ENCODE data around the gene KRT84.

The KRT84 gene

DNA sequence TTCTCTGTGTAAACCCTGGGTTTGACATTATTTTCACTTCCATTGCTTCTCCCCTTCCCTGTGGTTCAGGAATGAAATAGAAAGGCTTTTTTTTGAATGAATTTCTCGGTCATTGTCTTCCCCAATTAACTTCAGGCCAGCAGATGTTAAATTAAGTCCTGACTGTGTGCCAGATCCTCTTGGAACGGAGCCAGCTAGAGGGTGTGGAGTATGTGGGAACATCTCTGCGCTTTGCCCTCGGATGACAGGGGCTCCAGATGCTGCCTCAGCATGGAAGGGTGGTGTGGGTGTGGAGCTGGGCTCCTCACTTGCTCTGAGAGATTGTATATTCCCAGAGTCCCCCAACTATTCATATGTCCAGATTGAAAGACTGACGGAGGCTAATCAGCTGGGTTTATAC lies 31.3 kb downstream of the KRT84 start:
- TF ChIP-seq, protein P1, sequence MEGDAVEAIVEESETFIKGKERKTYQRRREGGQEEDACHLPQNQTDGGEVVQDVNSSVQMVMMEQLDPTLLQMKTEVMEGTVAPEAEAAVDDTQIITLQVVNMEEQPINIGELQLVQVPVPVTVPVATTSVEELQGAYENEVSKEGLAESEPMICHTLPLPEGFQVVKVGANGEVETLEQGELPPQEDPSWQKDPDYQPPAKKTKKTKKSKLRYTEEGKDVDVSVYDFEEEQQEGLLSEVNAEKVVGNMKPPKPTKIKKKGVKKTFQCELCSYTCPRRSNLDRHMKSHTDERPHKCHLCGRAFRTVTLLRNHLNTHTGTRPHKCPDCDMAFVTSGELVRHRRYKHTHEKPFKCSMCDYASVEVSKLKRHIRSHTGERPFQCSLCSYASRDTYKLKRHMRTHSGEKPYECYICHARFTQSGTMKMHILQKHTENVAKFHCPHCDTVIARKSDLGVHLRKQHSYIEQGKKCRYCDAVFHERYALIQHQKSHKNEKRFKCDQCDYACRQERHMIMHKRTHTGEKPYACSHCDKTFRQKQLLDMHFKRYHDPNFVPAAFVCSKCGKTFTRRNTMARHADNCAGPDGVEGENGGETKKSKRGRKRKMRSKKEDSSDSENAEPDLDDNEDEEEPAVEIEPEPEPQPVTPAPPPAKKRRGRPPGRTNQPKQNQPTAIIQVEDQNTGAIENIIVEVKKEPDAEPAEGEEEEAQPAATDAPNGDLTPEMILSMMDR (IDR thresholded peaks at IDR 0.05; ENCODE audit: low read depth, low read length), result no peak
- TF ChIP-seq MYC (IDR thresholded peaks at IDR 0.05; ENCODE audit: low read depth, low read length) (no peak), POLR2A (IDR thresholded peaks at IDR 0.05; ENCODE audit: extremely low read depth, insufficient read length) (no peak)
- TF ChIP-seq, protein P2, sequence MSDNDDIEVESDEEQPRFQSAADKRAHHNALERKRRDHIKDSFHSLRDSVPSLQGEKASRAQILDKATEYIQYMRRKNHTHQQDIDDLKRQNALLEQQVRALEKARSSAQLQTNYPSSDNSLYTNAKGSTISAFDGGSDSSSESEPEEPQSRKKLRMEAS (IDR thresholded peaks at IDR 0.05; ENCODE audit: low read depth, low read length), result no peak
- no peak for DNase-seq (ENCODE audit: low read depth)

GRCh38 chr12:52353766-52354165 lies 31.7 kb downstream of the KRT84 start:
- no peak overlapping the region for H3K4me3 ChIP-seq (ENCODE audit: low read depth, low read length)
- DNase-seq (ENCODE audit: low read depth), result no peak
- TF ChIP-seq, protein P1 (IDR thresholded peaks at IDR 0.05; ENCODE audit: low read depth, low read length), result no peak
- TF ChIP-seq MYC (IDR thresholded peaks at IDR 0.05; ENCODE audit: low read depth, low read length), result no peak
- no peak for TF ChIP-seq POLR2A (IDR thresholded peaks at IDR 0.05; ENCODE audit: extremely low read depth, insufficient read length)
- TF ChIP-seq, protein P2 (IDR thresholded peaks at IDR 0.05; ENCODE audit: low read depth, low read length), result no peak

More for the DNA sequence above, 31.3 kb downstream of the KRT84 start:
- H3K4me3 ChIP-seq (ENCODE audit: low read depth, low read length), result no peak overlapping the region

- TF ChIP-seq, protein P2 (IDR thresholded peaks at IDR 0.05; ENCODE audit: low read depth, low read length), result no peak
- no peak for DNase-seq (ENCODE audit: low read depth)
- H3K4me3 ChIP-seq (ENCODE audit: low read depth, low read length), result no peak overlapping the region
These were observed 32.5 kb downstream of the KRT84 start for GRCh38 chr12:52352951-52353350.

DNA sequence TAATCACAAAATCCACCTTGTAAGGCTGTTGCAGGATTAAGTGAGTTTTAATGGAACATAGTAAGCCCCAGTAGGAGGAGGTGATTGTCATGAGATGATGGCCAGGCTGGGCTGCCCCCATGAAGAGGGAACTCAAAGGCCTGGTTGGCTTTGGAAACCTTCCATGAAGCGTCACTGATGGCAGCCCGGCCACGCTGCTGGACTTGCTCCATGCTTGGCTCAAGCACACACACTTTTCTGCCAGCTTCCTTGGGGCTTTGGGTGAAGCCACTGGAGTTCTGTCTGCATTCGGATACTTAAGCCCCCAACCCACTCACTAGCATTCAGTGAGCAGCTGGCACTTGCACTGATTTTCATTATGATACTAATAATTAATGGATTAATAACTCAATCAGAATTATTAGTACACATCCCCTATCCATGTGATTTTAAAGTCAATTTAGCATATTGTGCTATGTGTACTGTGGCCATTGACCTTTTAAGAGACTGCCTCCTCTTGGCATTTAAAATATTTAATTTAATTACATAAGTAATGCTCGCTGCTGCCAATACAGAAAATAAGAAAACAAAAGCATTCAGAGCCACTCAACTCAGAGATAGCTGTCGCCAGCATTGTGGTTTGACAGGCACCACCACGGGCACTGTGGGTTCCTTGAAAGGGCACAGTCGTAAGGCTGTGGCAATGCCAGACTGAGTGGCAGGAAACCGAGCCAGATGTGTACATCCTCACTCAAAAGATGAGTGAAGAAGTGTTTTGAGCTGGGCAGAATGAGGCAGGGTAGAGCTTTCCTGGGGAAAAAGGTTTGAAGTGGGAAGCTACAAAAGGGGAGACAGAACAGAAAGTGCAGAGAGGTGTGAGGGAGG lies 34.0 kb downstream of the KRT84 start:
- no peak for DNase-seq (ENCODE audit: low read depth)
- no peak for TF ChIP-seq POLR2A (IDR thresholded peaks at IDR 0.05; ENCODE audit: extremely low read depth, insufficient read length)
- TF ChIP-seq MYC (IDR thresholded peaks at IDR 0.05; ENCODE audit: low read depth, low read length), result no peak
- TF ChIP-seq, protein P2 (IDR thresholded peaks at IDR 0.05; ENCODE audit: low read depth, low read length), result no peak
- TF ChIP-seq, protein P1 (IDR thresholded peaks at IDR 0.05; ENCODE audit: low read depth, low read length), result no peak
- H3K4me3 ChIP-seq (ENCODE audit: low read depth, low read length), result no peak overlapping the region

DNA sequence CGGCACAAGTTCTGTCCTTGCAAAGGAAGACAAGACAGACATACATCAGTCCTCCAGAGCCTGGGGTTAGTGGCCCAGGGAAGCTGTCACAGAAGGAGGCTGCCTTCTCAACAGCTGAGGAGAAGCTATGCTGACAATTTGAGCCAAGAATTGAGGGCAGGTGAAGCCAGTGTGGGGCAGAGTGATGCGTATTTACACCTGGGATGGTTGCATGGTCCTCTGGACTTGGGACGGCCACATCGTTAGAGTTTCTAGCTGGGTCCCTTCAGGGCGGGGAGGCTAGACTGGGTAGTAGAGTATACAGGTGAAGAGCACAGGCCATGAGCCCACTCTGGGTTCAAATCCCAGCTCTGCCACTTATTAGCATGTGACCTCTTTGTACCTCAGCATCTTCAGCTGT lies 34.7 kb downstream of the KRT84 start:
- TF ChIP-seq, protein P1 (IDR thresholded peaks at IDR 0.05; ENCODE audit: low read depth, low read length), result no peak
- TF ChIP-seq POLR2A (IDR thresholded peaks at IDR 0.05; ENCODE audit: extremely low read depth, insufficient read length) (no peak), MYC (IDR thresholded peaks at IDR 0.05; ENCODE audit: low read depth, low read length) (no peak)
- TF ChIP-seq, protein P2 (IDR thresholded peaks at IDR 0.05; ENCODE audit: low read depth, low read length), result no peak
- H3K4me3 ChIP-seq (ENCODE audit: low read depth, low read length), result no peak overlapping the region
- no peak for DNase-seq (ENCODE audit: low read depth)

DNA sequence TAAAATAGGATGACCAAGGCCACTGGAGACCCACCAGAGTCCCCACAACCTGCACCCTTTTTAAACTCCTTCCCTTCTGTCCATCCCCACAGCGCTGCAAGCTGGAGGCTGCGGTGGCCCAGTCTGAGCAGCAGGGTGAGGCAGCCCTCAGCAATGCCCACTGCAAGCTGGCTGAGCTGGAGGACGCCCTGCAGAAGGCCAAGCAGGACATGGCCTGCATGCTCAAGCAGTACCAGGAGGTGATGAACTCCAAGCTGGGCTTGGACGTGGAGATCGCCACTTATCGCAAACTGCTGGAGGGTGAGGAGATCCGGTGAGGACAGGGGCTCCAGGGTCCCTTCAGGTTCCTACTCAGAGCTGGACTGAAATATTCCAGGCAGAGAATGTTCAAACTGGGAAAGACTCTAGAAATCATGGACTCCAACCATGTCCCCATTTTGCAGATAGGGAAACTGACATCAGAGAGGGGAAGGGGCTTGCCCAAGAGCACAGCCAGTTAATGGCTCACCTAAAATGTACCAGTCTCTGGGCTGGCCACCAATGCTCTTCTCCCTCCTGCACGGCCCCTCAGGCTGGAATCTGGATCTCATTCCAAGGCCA lies 35.3 kb downstream of the KRT84 start:
- TF ChIP-seq POLR2A (IDR thresholded peaks at IDR 0.05; ENCODE audit: extremely low read depth, insufficient read length) (no peak), MYC (IDR thresholded peaks at IDR 0.05; ENCODE audit: low read depth, low read length) (no peak)
- TF ChIP-seq, protein P2 (IDR thresholded peaks at IDR 0.05; ENCODE audit: low read depth, low read length), result no peak
- TF ChIP-seq, protein P1 (IDR thresholded peaks at IDR 0.05; ENCODE audit: low read depth, low read length), result no peak
- no peak for DNase-seq (ENCODE audit: low read depth)
- no peak overlapping the region for H3K4me3 ChIP-seq (ENCODE audit: low read depth, low read length)

Data from NB4 (cell line).